Lower leg skin (tissue), 3 donors: ENCODE measurements around the gene GATA6.

ENCODE experiments used
- POLR2A ChIP-seq, 2 donors: fragments of 450-650 bp; IDR thresholded peaks; one replicate each; pipeline ENCODE4 v1.6.1; 2016 to 2017; ENCODE audit warnings: antibody characterized with exemption in 2 of 2, mild to moderate bottlenecking in 1 of 2, moderate library complexity in 1 of 2
- TF ChIP-seq, protein P1 (sequence below), 3 donors: fragments of 450-650 bp; IDR thresholded peaks; one replicate each; pipeline ENCODE4 v1.5.1; 2016; ENCODE audit warnings: antibody characterized with exemption in 3 of 3, mild to moderate bottlenecking in 3 of 3, moderate library complexity in 2 of 3

DNA sequence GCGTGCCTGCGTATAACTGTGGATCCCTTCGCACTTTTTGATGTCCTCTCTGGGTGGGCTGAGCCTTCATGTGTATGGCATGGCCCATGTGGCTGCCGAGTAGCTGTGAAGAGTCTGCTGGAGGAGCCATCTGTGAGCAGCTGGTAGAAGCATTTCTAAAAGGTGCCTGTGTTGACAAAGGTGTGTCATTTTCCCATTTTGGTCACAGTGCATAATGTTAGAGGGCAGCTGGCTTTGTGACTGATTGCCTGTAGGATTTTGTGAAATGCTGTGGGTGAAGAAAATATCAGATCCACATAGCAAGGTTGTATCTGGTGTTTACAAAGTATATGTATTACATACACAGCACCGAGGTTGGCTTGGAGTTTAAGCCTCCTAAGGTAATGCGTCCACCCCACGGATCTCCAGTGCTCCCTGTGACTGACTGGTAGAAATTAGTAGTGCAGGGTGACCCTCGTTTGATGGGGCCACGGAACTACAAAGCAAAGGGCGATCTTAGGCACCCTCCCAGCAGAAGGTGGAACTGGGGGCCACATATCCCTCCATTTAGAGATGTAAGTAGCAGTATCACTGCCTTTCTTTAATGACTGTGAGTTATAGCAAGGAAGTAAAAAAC, 16.5 kb downstream of the GATA6 start:
- TF ChIP-seq, protein P1, sequence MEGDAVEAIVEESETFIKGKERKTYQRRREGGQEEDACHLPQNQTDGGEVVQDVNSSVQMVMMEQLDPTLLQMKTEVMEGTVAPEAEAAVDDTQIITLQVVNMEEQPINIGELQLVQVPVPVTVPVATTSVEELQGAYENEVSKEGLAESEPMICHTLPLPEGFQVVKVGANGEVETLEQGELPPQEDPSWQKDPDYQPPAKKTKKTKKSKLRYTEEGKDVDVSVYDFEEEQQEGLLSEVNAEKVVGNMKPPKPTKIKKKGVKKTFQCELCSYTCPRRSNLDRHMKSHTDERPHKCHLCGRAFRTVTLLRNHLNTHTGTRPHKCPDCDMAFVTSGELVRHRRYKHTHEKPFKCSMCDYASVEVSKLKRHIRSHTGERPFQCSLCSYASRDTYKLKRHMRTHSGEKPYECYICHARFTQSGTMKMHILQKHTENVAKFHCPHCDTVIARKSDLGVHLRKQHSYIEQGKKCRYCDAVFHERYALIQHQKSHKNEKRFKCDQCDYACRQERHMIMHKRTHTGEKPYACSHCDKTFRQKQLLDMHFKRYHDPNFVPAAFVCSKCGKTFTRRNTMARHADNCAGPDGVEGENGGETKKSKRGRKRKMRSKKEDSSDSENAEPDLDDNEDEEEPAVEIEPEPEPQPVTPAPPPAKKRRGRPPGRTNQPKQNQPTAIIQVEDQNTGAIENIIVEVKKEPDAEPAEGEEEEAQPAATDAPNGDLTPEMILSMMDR (IDR thresholded peaks at IDR 0.05), result no peak
- TF ChIP-seq POLR2A (IDR thresholded peaks at IDR 0.05), result no peak
